K562 (cell line): ENCODE data around the gene MMD2. TPM values are rescaled to one million over a fixed set of nuclear protein-coding genes. Genes with fewer than 3 reads are reported as not detected.

ENCODE experiments used
- CBX1 ChIP-seq: sonication (generic); IDR thresholded peaks from 2 replicates; pipeline ENCODE4 v1.6.1; 2016; ENCODE audit warnings: antibody characterized with exemption, low read depth, mild to moderate bottlenecking
- CREB3 ChIP-seq: fragments of 450-650 bp; conservative IDR thresholded peaks from 2 replicates; pipeline ENCODE4 v1.6.1; 2016; ENCODE audit warnings: missing genetic modification characterization, low read depth, mild to moderate bottlenecking, missing compliant biosample characterization, moderate library complexity
- E2F1 ChIP-seq: sonication (generic); formaldehyde crosslinking; IDR thresholded peaks from 2 replicates; pipeline ENCODE4 v1.8.1; 2023; ENCODE audit warnings: mild to moderate bottlenecking, missing genetic modification reagents, moderate library complexity
- HMGN3 ChIP-seq: IDR thresholded peaks from 2 replicates; pipeline ENCODE4 v1.6.1; 2011; ENCODE audit warnings: borderline replicate concordance, low read depth, mild to moderate bottlenecking, mixed read lengths, low read length; ENCODE audit not compliant: insufficient read length; ENCODE audit errors: extremely low read depth
- L3MBTL2 ChIP-seq: fragments of 450-650 bp; IDR thresholded peaks from 2 replicates; pipeline ENCODE4 v1.6.1; 2016; ENCODE audit warnings: mild to moderate bottlenecking, moderate library complexity
- MAZ ChIP-seq, 2 experiments: fragments of 450-650 bp in 1 of 2; sonication (generic) in 1 of 2; formaldehyde crosslinking; IDR thresholded peaks in 1 of 2; conservative IDR thresholded peaks in 1 of 2; 2 replicates each; pipeline versions ENCODE4 v1.4.0 to v1.5.0; 2020; ENCODE audit warnings: mild to moderate bottlenecking in 1 of 2, missing genetic modification reagents in 1 of 2
- MECOM ChIP-seq: fragments of 250-450 bp; sonication (Bioruptor Pico); IDR thresholded peaks from 2 replicates; pipeline ENCODE4 v1.8.0; 2022; ENCODE audit warnings: inconsistent platforms
- RB1 ChIP-seq: fragments of 450-650 bp; IDR thresholded peaks from 2 replicates; pipeline ENCODE4 v1.6.1; 2017; ENCODE audit warnings: low read depth, mild to moderate bottlenecking
- RBM14 ChIP-seq: fragments of 200-400 bp; formaldehyde crosslinking; IDR thresholded peaks from 2 replicates; pipeline ENCODE4 v1.6.1; 2018; ENCODE audit warnings: low read depth, mild to moderate bottlenecking, low read length, moderate library complexity, borderline replicate concordance; ENCODE audit not compliant: insufficient read depth
- SP1 ChIP-seq: sonication (generic); formaldehyde crosslinking; IDR thresholded peaks from 2 replicates; pipeline ENCODE4 v1.8.1; 2022; ENCODE audit warnings: mild to moderate bottlenecking, missing genetic modification reagents
- SREBF1 ChIP-seq: fragments of 150-350 bp; IDR thresholded peaks from 2 replicates; pipeline ENCODE4 v1.6.1; 2014; ENCODE audit warnings: antibody characterized with exemption, low read depth, low read length, borderline replicate concordance
- SREBF2 ChIP-seq: sonication (generic); formaldehyde crosslinking; IDR thresholded peaks from 2 replicates; pipeline ENCODE4 v1.4.0; 2020; ENCODE audit warnings: mild to moderate bottlenecking, missing genetic modification reagents
- TCF7 ChIP-seq: sonication (generic); IDR thresholded peaks from 2 replicates; pipeline ENCODE4 v1.6.1; 2016; ENCODE audit warnings: antibody characterized with exemption, borderline replicate concordance
- ZNF589 ChIP-seq: fragments of 200-800 bp; sonication (Bioruptor generic); IDR thresholded peaks from 2 replicates; pipeline ENCODE4 v1.6.1; 2016; ENCODE audit warnings: low read depth, missing genetic modification characterization, missing compliant biosample characterization
- polyA plus RNA-seq, 8 experiments: library from polyadenylated mRNA; depleted of rRNA in 4 of 8; stranded (reverse) in 5 of 8; unstranded in 3 of 8; fragments of >200 nt; fragmentation: Nextera tagmentation in 2 of 8; fragmentation: Illumina TruSeq in 1 of 8; extraction: Ambion mirVana in 2 of 8; extraction: Trizol in 1 of 8; gene quantifications; 2 replicates each; pipeline versions ENCODE4 v1.2.1 to v1.2.3, GENCODE V29; 2011 to 2014; ENCODE audit warnings: inconsistent platforms in 1 of 8, missing spikeins in 1 of 8
- total RNA-seq, 7 experiments: library from RNA; depleted of rRNA in 6 of 7; stranded (reverse); fragments of >200 nt in 6 of 7; fragmentation: Illumina TruSeq in 2 of 7; extraction: Trizol in 2 of 7; gene quantifications; 2 replicates each; pipeline versions ENCODE4 v1.2.1 to v1.2.3, GENCODE V29; 2011 to 2021; ENCODE audit warnings: low replicate concordance in 1 of 7
- TF ChIP-seq, protein P1 (sequence below): fragments of 450-650 bp; IDR thresholded peaks from 2 replicates; pipeline ENCODE4 v1.6.1; 2017; ENCODE audit warnings: mild to moderate bottlenecking, moderate library complexity
- TF ChIP-seq, protein P2 (sequence below), 2 experiments: fragments of 450-650 bp; conservative IDR thresholded peaks; 2 replicates each; pipeline ENCODE4 v1.6.1; 2017; ENCODE audit warnings: mild to moderate bottlenecking in 2 of 2, moderate library complexity in 2 of 2
- TF ChIP-seq, protein P3 (sequence below), 3 experiments: IDR thresholded peaks in 2 of 3; conservative IDR thresholded peaks in 1 of 3; 2 replicates each; pipeline ENCODE4 v1.5.1; 2011 to 2012; ENCODE audit warnings: low read length in 3 of 3, mild to moderate bottlenecking in 3 of 3, control low read depth in 2 of 3, improper control_type of control experiment in 1 of 3, inconsistent platforms in 1 of 3, low read depth in 1 of 3, mixed read lengths in 1 of 3, moderate library complexity in 1 of 3; ENCODE audit not compliant: insufficient read depth in 2 of 3
- TF ChIP-seq, protein P4 (sequence below): sonication (generic); formaldehyde crosslinking; IDR thresholded peaks from 2 replicates; pipeline ENCODE4 v1.5.0; 2020; ENCODE audit warnings: missing genetic modification reagents

Gene MMD2
- total and polyA plus RNA-seq, 9 of the 15 experiments (the other 6 are each of a cell fraction or from before 2014, with no cell fraction given): not detected

DNA sequence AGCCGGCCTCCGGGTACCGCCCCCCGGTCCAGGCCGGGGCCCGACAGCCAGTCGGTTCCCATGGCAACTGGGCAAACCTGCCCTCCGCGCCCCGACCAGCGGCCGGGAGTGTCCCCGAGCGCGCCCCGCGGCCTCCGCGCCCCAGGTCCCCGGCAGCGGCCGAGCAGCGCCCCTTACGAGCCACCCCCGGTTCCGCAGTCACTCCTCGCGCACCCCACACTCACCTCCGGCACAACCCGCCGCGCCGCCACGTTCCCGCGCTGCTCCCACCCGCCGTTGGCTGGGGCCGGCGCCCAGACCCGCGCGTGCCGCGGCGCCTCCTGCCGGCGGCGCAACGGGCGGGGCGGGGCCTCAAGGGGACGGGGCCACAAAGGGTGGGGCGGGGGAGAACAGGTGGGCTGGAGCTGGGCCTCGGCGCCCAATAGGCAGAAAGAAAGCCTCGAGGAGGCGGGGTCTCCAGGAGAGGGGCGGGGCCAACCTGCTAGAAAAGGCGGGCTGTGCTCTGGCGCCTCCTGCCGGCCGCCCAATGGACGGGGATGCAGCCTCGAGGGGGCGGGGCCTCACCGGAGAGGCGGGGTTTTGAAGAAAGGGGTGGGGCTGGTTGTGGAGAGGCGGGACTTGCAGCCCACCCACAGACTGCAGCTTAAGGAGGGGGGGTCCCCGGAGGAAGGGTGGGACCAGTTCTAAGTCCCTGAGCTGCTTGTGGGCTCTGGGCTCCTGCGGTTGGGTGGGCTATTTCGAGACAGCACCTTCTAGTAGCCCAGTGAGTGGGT, 75.4 kb downstream of the MMD2 start, which contains the start of gene RADIL (continued):
- TF ChIP-seq, protein P1, sequence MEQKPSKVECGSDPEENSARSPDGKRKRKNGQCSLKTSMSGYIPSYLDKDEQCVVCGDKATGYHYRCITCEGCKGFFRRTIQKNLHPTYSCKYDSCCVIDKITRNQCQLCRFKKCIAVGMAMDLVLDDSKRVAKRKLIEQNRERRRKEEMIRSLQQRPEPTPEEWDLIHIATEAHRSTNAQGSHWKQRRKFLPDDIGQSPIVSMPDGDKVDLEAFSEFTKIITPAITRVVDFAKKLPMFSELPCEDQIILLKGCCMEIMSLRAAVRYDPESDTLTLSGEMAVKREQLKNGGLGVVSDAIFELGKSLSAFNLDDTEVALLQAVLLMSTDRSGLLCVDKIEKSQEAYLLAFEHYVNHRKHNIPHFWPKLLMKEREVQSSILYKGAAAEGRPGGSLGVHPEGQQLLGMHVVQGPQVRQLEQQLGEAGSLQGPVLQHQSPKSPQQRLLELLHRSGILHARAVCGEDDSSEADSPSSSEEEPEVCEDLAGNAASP: no peak
- peak; percentile 70 to 75 for TF ChIP-seq MAZ (CRISPR knock-in tag; conservative IDR thresholded peaks at IDR 0.05 in 1 of 2, IDR thresholded peaks at IDR 0.05 in 1 of 2)
- TF ChIP-seq, protein P2, sequence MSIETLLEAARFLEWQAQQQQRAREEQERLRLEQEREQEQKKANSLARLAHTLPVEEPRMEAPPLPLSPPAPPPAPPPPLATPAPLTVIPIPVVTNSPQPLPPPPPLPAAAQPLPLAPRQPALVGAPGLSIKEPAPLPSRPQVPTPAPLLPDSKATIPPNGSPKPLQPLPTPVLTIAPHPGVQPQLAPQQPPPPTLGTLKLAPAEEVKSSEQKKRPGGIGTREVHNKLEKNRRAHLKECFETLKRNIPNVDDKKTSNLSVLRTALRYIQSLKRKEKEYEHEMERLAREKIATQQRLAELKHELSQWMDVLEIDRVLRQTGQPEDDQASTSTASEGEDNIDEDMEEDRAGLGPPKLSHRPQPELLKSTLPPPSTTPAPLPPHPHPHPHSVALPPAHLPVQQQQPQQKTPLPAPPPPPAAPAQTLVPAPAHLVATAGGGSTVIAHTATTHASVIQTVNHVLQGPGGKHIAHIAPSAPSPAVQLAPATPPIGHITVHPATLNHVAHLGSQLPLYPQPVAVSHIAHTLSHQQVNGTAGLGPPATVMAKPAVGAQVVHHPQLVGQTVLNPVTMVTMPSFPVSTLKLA (conservative IDR thresholded peaks at IDR 0.05): peak; percentile 17 to 32; a peak in 1 of 4 replicates
- no peak for TF ChIP-seq RBM14
- TF ChIP-seq CREB3: no peak
- peak; percentile 69; the same call in 1 of the 2 replicates for TF ChIP-seq CBX1
- TF ChIP-seq RB1: peak; percentile 93
- TF ChIP-seq SREBF1: no peak
- TF ChIP-seq MECOM (CRISPR knock-in tag): no peak
- peak; percentile 43 for TF ChIP-seq HMGN3
- TF ChIP-seq SP1 (CRISPR knock-in tag): peak; percentile 98
- TF ChIP-seq L3MBTL2: peak; percentile 81
- TF ChIP-seq, protein P3, sequence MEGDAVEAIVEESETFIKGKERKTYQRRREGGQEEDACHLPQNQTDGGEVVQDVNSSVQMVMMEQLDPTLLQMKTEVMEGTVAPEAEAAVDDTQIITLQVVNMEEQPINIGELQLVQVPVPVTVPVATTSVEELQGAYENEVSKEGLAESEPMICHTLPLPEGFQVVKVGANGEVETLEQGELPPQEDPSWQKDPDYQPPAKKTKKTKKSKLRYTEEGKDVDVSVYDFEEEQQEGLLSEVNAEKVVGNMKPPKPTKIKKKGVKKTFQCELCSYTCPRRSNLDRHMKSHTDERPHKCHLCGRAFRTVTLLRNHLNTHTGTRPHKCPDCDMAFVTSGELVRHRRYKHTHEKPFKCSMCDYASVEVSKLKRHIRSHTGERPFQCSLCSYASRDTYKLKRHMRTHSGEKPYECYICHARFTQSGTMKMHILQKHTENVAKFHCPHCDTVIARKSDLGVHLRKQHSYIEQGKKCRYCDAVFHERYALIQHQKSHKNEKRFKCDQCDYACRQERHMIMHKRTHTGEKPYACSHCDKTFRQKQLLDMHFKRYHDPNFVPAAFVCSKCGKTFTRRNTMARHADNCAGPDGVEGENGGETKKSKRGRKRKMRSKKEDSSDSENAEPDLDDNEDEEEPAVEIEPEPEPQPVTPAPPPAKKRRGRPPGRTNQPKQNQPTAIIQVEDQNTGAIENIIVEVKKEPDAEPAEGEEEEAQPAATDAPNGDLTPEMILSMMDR (IDR thresholded peaks at IDR 0.05 in 2 of 3, conservative IDR thresholded peaks at IDR 0.05 in 1 of 3; ENCODE audit: insufficient read depth in 2 of 3, low read depth in 1 of 3, low read length in 3 of 3): peak; percentile 84 to 93 (median 93)
- peak; percentile 69 for TF ChIP-seq E2F1 (CRISPR knock-in tag)
- peak; percentile 44; the same call in 1 of the 2 replicates for TF ChIP-seq TCF7
- TF ChIP-seq, protein P4, sequence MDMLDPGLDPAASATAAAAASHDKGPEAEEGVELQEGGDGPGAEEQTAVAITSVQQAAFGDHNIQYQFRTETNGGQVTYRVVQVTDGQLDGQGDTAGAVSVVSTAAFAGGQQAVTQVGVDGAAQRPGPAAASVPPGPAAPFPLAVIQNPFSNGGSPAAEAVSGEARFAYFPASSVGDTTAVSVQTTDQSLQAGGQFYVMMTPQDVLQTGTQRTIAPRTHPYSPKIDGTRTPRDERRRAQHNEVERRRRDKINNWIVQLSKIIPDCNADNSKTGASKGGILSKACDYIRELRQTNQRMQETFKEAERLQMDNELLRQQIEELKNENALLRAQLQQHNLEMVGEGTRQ (CRISPR knock-in tag): no peak
- no peak for TF ChIP-seq ZNF589 (CRISPR knock-in tag)
- TF ChIP-seq SREBF2: no peak
